H54 (cell line): Measurements from ENCODE around the gene RSPO1.
A peak's percentile ranks its signal among the peaks of the same experiment; 100 is the strongest.
"Not testable (repeated sequence)": the region's sequence is repeated elsewhere in the genome, so short reads cannot be mapped to it uniquely, and the experiment has no call there.

Experiments
- DNase-seq: peaks from one replicate; pipeline ENCODE4 v3.0.0; 2011; ENCODE audit warnings: low spot score, mixed read lengths; ENCODE audit not compliant: insufficient read length
- FAIRE-seq: peaks from 3 replicates; lab custom pipeline; 2011; peaks lifted over from hg19 to GRCh38; lab: Jason Lieb, UNC
- POLR2A ChIP-seq: IDR thresholded peaks from 2 replicates; pipeline ENCODE4 v1.6.1; 2011; ENCODE audit warnings: low read depth, mild to moderate bottlenecking, low read length

Gene RSPO1

DNA sequence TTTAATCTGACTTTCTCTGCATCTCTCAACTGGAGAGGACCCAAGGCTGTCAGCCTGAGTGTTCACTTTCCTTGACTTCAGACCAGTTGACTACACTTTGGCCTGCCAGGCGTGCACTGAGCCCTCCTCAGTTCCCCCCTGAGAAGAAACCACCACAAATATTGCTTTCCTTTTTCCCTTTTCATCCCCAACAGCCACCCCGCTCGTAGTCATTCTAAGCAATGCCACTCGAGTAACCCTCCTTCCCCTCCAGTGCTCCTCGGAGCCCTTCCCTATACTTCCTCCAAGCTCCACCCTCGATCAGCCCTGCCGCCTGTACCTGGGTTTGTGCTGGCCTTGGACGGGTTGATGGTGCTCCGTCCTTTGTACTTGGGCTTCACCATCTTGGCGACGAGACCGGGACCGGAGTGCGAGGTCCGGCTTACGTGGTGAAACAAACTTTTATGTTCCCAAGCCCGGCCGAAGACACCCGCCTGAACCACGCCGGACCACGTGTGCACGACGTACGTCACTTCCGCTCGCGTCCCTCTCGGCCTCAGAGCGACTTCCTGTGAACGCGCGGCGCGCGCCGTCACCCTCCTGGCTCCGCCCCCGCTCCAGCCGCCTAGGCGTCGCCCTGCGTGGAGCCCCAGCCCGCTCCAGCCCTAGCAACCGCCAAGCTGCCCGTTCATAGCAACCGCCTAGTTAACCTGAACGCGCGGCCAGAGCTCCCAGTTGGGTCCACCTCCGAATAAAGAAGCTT, 39.1 kb downstream of the RSPO1 start, which contains the start of gene GNL2:
Gene GNL2 (minus strand): TSS at position 498 of the 742 bp plus-strand sequence. CDS start 115 bp downstream, at position 383.
- peak; percentile 89 for TF ChIP-seq POLR2A
- peak; percentile 96 for FAIRE-seq
- DNase-seq, result peak; percentile 96

DNA sequence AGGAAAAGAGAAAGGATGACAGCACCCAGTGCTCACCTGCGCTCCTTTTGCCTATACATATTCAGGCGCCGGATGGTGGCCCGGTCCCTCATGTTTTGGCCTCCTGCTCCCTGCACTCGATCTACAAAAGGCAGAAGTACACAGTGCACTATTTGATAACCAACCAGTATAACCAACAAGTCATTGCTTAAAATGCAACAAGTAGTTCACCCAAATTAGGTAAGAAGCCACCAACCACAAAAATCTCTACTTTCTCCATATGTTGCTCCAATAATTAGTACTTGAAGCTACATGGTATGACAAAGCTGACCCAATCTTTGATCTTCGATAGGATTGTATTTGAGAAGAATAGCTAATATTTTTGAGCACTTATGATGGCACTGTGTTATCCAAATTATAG, 41.0 kb downstream of the RSPO1 start:
- DNase-seq (no peak), FAIRE-seq (no peak)
- no peak for TF ChIP-seq POLR2A

DNA sequence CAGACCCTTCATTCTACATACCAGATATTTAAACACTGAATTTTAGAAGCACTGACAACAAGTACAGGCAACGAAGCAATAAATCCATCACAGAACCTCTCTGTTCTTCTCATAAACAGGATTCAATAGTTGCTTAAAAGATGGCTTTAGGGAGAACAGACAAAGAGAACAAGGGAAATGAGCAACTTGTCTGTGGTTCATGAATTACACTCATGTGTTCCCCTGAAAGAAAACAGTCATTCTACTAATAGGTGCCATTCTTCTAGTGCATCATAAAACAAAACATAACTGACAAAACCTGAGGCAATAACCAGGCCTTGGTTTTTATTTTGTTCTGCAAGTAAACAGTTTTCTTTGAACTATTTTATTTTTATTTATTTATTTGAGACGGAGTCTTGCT, 45.8 kb downstream of the RSPO1 start:
- TF ChIP-seq POLR2A, result no peak
- FAIRE-seq (no peak), DNase-seq (no peak)

DNA sequence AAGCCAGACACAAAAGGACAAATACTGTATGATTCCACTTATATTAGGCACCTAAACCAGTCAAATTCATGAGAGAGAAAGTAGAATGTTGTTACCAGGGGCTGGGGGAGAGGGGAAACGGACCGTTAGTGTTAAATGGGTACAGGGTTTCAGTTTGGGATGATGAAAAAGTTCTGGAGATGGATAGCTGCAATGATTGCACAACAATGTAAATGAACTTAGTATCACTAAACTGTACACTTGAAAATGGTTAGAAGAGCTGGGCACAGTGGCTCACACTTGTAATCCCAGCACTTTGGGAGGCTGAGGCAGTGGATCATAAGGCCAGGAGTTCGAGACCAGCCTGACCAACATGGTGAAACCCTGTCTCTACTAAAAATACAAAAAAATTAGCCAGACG, 50.1 kb downstream of the RSPO1 start:
- not testable (repeated sequence) for DNase-seq, FAIRE-seq

DNA sequence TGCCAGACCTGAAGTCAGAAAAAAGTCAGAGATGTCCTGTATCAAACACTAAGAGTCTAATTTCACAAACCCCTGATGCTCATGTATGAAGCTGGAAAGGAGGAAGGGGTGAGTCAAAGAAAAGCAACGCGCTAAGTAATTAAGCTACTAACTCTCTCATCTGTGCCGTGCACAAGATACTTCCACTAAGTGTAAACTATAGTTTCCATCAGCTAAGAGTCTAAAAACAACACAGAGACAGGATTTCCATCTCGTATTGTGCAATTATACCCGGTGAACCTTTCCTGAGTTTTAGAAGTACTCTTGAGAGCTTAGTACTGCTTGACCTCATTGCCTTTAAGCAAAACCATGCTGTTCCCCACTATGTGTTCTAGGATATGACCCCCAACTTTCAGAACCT, 59.0 kb downstream of the RSPO1 start:
- no peak for FAIRE-seq
- DNase-seq, result no peak
- TF ChIP-seq POLR2A, result no peak

DNA sequence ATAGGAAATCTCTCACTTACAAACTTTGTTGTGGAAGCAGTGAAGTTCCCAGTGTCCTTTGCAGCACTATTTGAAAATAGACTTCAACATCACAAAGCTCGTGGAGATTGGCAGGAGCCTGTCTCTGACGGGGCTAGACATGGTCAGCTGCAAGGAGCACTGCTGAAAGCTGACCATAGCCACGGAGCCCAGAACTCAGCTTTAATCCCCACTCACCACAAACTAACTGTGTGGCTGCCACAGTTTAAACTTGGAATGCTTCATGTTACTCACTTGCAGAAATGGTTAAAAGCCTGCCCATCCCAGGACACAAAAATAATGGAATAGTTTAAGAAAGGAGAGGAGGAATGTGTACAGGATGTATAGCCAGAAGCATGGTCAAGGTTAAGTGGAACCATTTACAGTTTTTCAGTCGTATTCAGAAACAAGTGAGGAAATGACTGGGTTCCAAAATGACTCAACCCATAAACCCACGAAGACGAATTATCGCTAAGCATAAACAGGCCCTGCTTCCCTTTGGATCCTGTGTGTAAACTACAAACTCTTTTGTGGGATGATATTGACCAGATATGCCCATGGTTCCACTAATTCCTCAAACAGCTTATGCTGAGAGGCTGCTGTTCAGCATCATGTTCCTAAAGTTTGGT, 59.7 kb downstream of the RSPO1 start:
- FAIRE-seq, result peak; percentile 89
- DNase-seq, result no peak
- no peak for TF ChIP-seq POLR2A

DNA sequence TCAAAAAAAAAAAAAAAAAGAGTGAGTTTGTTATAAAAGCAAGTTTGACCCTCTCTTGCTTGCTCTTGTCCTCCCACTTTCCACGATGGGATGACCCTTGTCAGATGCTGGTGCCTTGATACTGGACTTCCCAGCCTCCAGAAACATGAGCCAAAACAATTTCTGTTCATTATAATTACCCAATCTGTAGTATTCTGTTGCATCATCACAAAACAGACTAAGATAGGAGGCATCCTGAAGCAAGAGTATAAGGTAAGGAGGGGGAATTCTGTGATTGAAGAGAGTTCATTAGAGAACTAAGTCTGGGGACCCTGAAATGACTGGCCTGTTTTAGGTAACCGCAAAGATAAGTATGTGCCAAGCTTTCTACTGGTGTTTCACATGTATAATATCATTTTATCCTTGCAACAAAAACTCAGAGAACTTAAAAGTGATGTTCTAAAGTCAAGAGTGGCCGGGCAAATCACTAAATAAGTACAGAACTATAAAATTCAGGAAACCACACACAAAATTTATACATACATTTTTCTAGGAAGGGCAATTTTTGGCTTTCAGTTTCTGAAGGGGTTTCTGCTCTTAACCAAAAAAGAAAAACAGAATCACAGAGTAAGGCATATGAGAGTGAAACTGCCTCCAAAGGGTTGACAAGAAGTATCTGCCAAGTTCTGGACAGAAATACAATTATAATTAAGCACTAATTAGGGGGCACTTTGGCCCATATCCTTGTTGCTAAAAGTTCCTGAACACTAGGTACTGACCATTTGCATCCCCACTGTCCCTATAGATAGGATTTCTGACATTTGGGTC, 64.0 kb downstream of the RSPO1 start:
- FAIRE-seq (no peak), DNase-seq (no peak)
- TF ChIP-seq POLR2A, result no peak

DNA sequence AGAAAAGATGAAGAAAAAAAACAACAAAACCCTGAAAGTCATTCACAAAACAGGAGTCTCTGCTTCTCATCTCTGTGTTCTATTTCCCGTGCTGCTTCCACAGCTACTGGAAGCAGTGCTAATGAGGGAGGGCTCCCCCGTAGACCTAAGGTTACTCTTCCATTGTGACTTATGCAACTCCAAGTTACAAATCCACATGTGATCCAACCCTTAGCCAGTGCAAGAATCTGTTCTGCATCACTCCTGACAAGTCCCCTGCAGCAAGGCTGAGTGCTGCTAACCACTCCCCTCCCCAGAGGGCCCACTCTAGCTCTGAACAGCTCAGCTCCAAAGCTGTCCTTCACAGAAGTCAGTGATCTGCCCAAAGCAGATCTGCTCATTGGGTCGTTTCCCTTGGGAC, 67.7 kb downstream of the RSPO1 start:
- DNase-seq (no peak), FAIRE-seq (no peak)
- no peak for TF ChIP-seq POLR2A

DNA sequence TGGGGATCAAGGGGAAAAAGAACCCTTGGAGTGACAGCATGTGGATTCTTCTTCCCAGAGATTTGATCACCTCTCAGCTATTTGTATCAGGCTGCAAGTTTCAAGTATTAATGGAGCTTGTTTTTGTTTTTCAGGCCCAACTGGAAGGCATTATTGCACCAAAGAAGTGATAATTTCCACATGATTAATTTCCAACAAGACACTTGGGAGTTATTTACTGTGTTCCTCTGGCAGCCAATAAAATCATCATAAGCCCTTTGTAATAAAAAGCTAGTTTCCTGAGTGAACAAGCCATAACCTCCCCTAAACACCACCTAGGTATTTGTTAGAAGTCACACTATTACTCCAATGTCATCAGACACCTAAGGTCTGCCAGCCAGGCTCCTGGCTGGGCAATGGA, 69.8 kb downstream of the RSPO1 start:
- FAIRE-seq, result no peak
- DNase-seq, result no peak
- TF ChIP-seq POLR2A, result no peak

DNA sequence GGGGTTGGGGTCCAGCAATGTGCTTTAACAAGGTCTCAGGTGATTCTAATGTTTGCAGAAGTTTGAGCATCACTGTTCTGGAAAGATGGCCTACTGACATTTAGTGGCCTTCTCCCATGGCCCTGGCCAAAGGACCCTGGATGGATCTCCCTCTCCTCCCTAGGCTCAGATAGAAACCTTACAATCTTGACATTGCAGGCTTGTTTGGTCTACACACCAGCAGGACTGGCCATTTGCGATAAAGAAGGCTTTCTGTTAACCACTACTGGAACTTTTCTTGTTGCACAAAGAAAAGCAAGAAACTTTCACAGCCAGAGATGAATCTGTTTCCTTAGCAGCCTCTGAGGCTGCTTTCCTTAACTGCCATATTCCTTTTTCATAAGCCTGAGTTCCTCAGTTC, 71.7 kb downstream of the RSPO1 start:
- FAIRE-seq, result no peak
- no peak for DNase-seq
- TF ChIP-seq POLR2A, result no peak
